ENCODE results near the gene FN1. TPM values are rescaled to one million over a fixed set of nuclear protein-coding genes. Genes with fewer than 3 reads are reported as not detected.

FN1 gene
- total RNA-seq, 4 donors from 2014 or later = 169 to 686 (median 215) TPM

- H3K4me3 ChIP-seq = no peak overlapping the region
- peaks cover 0 to 5% (median 0%) of the 10 kb centered on the region in 4 donors for H3K36me3 ChIP-seq
- 62 to 74% methylated on average over 5 of the region's 5 CpGs for WGBS, 2 donors (ENCODE audit: low coverage in 1 of 2)
- H3K27ac ChIP-seq = peak overlapping the region in 2 of 4 donors; percentile 7 to 36
- H3K4me1 ChIP-seq = peaks cover 0 to 11% (median 2%) of the 10 kb centered on the region in 4 donors
- H3K9me3 ChIP-seq = no peaks in the 10 kb centered on the region
- in situ Hi-C loops (cut with MboI; ENCODE audit: low pct_ligation_motif_present in 1 of 4, low pct_unique_long_range_greater_than_20kb in 1 of 4, low sequenced_read_pairs in 3 of 4) = no loop called here
- no peaks in the 10 kb centered on the region for H3K27me3 ChIP-seq
- intact Hi-C loops (cut with DNase I; ENCODE audit: low total_unique reads) = no loop called here
- TF ChIP-seq CTCF (IDR thresholded peaks at IDR 0.05) (no peak), EP300 (IDR thresholded peaks at IDR 0.05; ENCODE audit: low read depth) (no peak), POLR2AphosphoS5 (IDR thresholded peaks at IDR 0.05) (no peak), POLR2A (IDR thresholded peaks at IDR 0.05) (no peak)
- DNase-seq = no peak
Observed at GRCh38 chr2:215395687-215396460, 40.0 kb downstream of the FN1 start.

- Histone ChIP-seq H3K36me3 (peaks cover 0 to 5% (median 0%) of the 10 kb centered on the region in 4 donors), H3K27me3 (no peaks in the 10 kb centered on the region), H3K27ac (no peak overlapping the region), H3K4me1 (peaks cover 0 to 11% (median 2%) of the 10 kb centered on the region in 4 donors), H3K4me3 (no peak overlapping the region), H3K9me3 (no peaks in the 10 kb centered on the region)
- TF ChIP-seq CTCF (IDR thresholded peaks at IDR 0.05) (no peak), POLR2AphosphoS5 (IDR thresholded peaks at IDR 0.05) (no peak), EP300 (IDR thresholded peaks at IDR 0.05; ENCODE audit: low read depth) (no peak), POLR2A (IDR thresholded peaks at IDR 0.05) (no peak)
- in situ Hi-C loops (cut with MboI; ENCODE audit: low pct_ligation_motif_present in 1 of 4, low pct_unique_long_range_greater_than_20kb in 1 of 4, low sequenced_read_pairs in 3 of 4) = no loop called here
- WGBS, 2 donors (ENCODE audit: low coverage in 1 of 2) = 72 to 74% methylated on average over 4 to 7 of the region's 7 CpGs
- no peak for DNase-seq
- intact Hi-C loops (cut with DNase I; ENCODE audit: low total_unique reads) = no loop called here
Observed at GRCh38 chr2:215394102-215394805, 41.6 kb downstream of the FN1 start.

DNA sequence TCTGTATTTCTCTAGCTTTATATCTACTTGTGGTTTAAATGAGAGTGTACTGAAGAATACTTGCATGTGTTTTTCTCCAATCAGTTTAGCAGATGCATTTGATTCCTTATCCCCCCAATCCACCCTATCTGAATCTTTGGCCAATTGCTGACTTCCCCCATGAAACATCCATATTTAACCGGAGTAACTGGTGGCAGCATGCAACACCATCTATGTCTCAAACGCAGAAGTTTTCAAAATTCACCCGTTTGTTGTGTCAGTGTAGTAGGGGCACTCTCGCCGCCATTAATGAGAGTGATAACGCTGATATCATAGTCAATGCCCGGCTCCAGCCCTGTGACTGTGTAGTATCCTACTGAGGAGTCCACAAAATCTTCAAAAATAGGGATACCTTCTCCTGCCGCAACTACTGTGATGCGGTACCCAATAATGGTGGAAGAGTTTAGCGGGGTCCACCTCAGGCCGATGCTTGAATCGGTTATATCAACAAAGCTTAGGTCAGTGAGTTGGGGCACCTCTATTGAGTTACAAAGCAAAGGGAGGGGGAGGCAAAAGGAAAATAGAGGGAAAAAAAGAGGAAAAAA lies 43.1 kb downstream of the FN1 start:
- Histone ChIP-seq H3K27me3 (no peaks in the 10 kb centered on the region), H3K4me1 (peaks cover 0 to 5% (median under 1%) of the 10 kb centered on the region in 4 donors), H3K27ac (no peak overlapping the region), H3K36me3 (peaks cover 0 to 5% (median 0%) of the 10 kb centered on the region in 4 donors), H3K9me3 (no peaks in the 10 kb centered on the region), H3K4me3 (no peak overlapping the region)
- WGBS, 2 donors (ENCODE audit: low coverage in 1 of 2) = 91 to 100% methylated on average over 7 to 12 of the region's 12 CpGs
- intact Hi-C loops (cut with DNase I; ENCODE audit: low total_unique reads) (no loop called here), in situ Hi-C loops (cut with MboI; ENCODE audit: low pct_ligation_motif_present in 1 of 4, low pct_unique_long_range_greater_than_20kb in 1 of 4, low sequenced_read_pairs in 3 of 4) (no loop called here)
- no peak for TF ChIP-seq EP300 (IDR thresholded peaks at IDR 0.05; ENCODE audit: low read depth)
- no peak for TF ChIP-seq POLR2A (IDR thresholded peaks at IDR 0.05)
- TF ChIP-seq CTCF (IDR thresholded peaks at IDR 0.05) = no peak
- no peak for TF ChIP-seq POLR2AphosphoS5 (IDR thresholded peaks at IDR 0.05)
- DNase-seq = no peak

GRCh38 chr2:215392164-215392563 lies 43.7 kb downstream of the FN1 start:
- TF ChIP-seq EP300 (IDR thresholded peaks at IDR 0.05; ENCODE audit: low read depth) = no peak
- no peak for TF ChIP-seq CTCF (IDR thresholded peaks at IDR 0.05)
- TF ChIP-seq POLR2AphosphoS5 (IDR thresholded peaks at IDR 0.05) = no peak
- TF ChIP-seq POLR2A (IDR thresholded peaks at IDR 0.05) = no peak
- no peaks in the 10 kb centered on the region for H3K27me3 ChIP-seq
- H3K9me3 ChIP-seq = no peaks in the 10 kb centered on the region
- H3K36me3 ChIP-seq = peaks cover 0 to 5% (median 0%) of the 10 kb centered on the region in 4 donors
- H3K4me3 ChIP-seq = no peak overlapping the region
- intact Hi-C loops (cut with DNase I; ENCODE audit: low total_unique reads) (no loop called here), in situ Hi-C loops (cut with MboI; ENCODE audit: low pct_ligation_motif_present in 1 of 4, low pct_unique_long_range_greater_than_20kb in 1 of 4, low sequenced_read_pairs in 3 of 4) (no loop called here)
- peaks cover 0 to 4% (median 0%) of the 10 kb centered on the region in 4 donors for H3K4me1 ChIP-seq
- no peak for DNase-seq
- no peak overlapping the region for H3K27ac ChIP-seq

All from transverse colon (tissue), 4 donors.